ENCODE results near the gene DPY19L3. TPM values are rescaled to one million over a fixed set of nuclear protein-coding genes. Genes with fewer than 3 reads are reported as not detected.

Gene DPY19L3
- total and polyA plus RNA-seq, 12 donors, result 2.9 to 11.8 (median 4.4) TPM

GRCh38 chr19:32359581-32359980 is 46.0 kb upstream of the DPY19L3 start:
- Histone ChIP-seq H3K4me3 (no peak overlapping the region), H3K4me1 (peaks cover 0 to 22% (median 14%) of the 10 kb centered on the region in 9 donors), H3K27me3 (peaks cover 0 to 74% (median 0%) of the 10 kb centered on the region in 7 donors), H3K9me3 (no peaks in the 10 kb centered on the region), H3K27ac (no peak overlapping the region), H3K36me3 (peaks cover 0 to 96% (median 34%) of the 10 kb centered on the region in 9 donors)
- no peak for DNase-seq
- 93 to 96% methylated on average over 9 of the region's 9 CpGs for WGBS, 2 donors
- no peak for ATAC-seq
- intact Hi-C loops (cut with DNase I), result no loop called here
- TF ChIP-seq CTCF (IDR thresholded peaks at IDR 0.05), result no peak

- H3K27me3 ChIP-seq, result peaks cover 0 to 71% (median 0%) of the 10 kb centered on the region in 7 donors
- peaks cover 0 to 26% (median 11%) of the 10 kb centered on the region in 9 donors for H3K4me1 ChIP-seq
- H3K4me3 ChIP-seq, result no peak overlapping the region
- H3K36me3 ChIP-seq, result peaks cover 0 to 91% (median 33%) of the 10 kb centered on the region in 9 donors
- DNase-seq, result no peak
- no peaks in the 10 kb centered on the region for H3K9me3 ChIP-seq
- intact Hi-C loops (cut with DNase I), result no loop called here
- H3K27ac ChIP-seq, result no peak overlapping the region
- no peak for ATAC-seq
- no peak for TF ChIP-seq CTCF (IDR thresholded peaks at IDR 0.05)
- WGBS, 2 donors, result 90 to 94% methylated on average over 9 of the region's 9 CpGs
Observed at GRCh38 chr19:32361574-32362317, 43.8 kb upstream of the DPY19L3 start.

- WGBS, 2 donors, result 89 to 93% methylated on average over 5 of the region's 5 CpGs
- peaks cover 0 to 91% (median 29%) of the 10 kb centered on the region in 9 donors for H3K36me3 ChIP-seq
Observed at GRCh38 chr19:32362318-32362691, 43.3 kb upstream of the DPY19L3 start.

GRCh38 chr19:32363175-32363574 is 42.4 kb upstream of the DPY19L3 start:
- no peak for TF ChIP-seq CTCF (IDR thresholded peaks at IDR 0.05)
- ATAC-seq, result no peak
- Histone ChIP-seq H3K4me3 (no peak overlapping the region), H3K27me3 (peaks cover 0 to 72% (median 0%) of the 10 kb centered on the region in 7 donors), H3K27ac (peak overlapping the region in 6 of 10 donors; percentile 9 to 68 (median 62)), H3K4me1 (peaks cover 0 to 39% (median 18%) of the 10 kb centered on the region in 9 donors), H3K36me3 (peaks cover 0 to 83% (median 27%) of the 10 kb centered on the region in 9 donors), H3K9me3 (no peaks in the 10 kb centered on the region)
- no peak for DNase-seq
- intact Hi-C loops (cut with DNase I), result no loop called here
- WGBS, 2 donors, result 64 to 83% methylated on average over 3 of the region's 3 CpGs

More at GRCh38 chr19:32362318-32362691, 43.3 kb upstream of the DPY19L3 start:
- intact Hi-C loops (cut with DNase I), result no loop called here
- H3K27me3 ChIP-seq, result peaks cover 0 to 71% (median 0%) of the 10 kb centered on the region in 7 donors
- H3K4me3 ChIP-seq, result no peak overlapping the region
- ATAC-seq, result no peak
- H3K27ac ChIP-seq, result no peak overlapping the region
- H3K4me1 ChIP-seq, result peaks cover 0 to 30% (median 12%) of the 10 kb centered on the region in 9 donors
- DNase-seq, result no peak
- TF ChIP-seq CTCF (IDR thresholded peaks at IDR 0.05), result no peak
- H3K9me3 ChIP-seq, result no peaks in the 10 kb centered on the region
